ENCODE results near the gene HM13. TPM values are rescaled to one million over a fixed set of nuclear protein-coding genes. Genes with fewer than 3 reads are reported as not detected.

HM13 gene
- total and polyA plus RNA-seq, 2 of the 13 experiments (the other 11 are each of a cell fraction or from before 2014, with no cell fraction given), result 118 to 243 TPM

DNA sequence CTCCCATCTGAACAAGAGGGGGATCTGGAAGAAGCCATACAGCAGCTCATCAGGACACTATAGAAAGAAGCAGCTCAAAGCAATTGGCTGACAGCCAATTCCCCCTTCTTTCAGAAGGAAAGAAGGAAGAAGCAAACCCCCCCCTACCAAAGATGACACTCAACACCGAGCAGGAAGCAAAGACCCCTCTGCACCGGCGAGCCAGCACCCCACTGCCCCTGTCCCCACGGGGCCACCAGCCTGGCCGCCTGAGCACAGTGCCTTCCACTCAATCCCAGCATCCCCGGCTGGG lies 38.0 kb upstream of the HM13 start:
- no peak overlapping the region for H3K9ac ChIP-seq (ENCODE audit: insufficient read depth, low read depth, low read length)
- WGBS (ENCODE audit: low lambda C conversion rate), result 32% methylated on average over 6 of the region's 6 CpGs
- FAIRE-seq (no peak), DNase-seq (ENCODE audit: low spot score) (no peak), ATAC-seq (no peak)
- no peaks in the 10 kb centered on the region for H3K36me3 ChIP-seq (replicated peaks in 1 of 2; ENCODE audit: control insufficient read depth in 1 of 2, insufficient read depth in 2 of 2, low read length in 2 of 2)
- H2AFZ ChIP-seq (ENCODE audit: low read length), result no peak overlapping the region
- CTCF ChIA-PET (ENCODE audit: low intra/inter-chr PET ratio, low total read pairs), result no interaction called here
- no peak overlapping the region for H3K27ac ChIP-seq (ENCODE audit: extremely low read length, insufficient read depth, low read length)
- H3K79me2 ChIP-seq (ENCODE audit: insufficient read depth, low read length), result no peaks in the 10 kb centered on the region
- POLR2A ChIA-PET, result no interaction called here
- no peaks in the 10 kb centered on the region for H3K4me1 ChIP-seq (ENCODE audit: insufficient read depth, low read length)
- no peaks in the 10 kb centered on the region for H4K20me1 ChIP-seq (ENCODE audit: insufficient read depth, low read length)
- BruUV-seq (replicated peaks), result no TSS peak
- no peaks in the 10 kb centered on the region for H3K9me3 ChIP-seq (ENCODE audit: low read length)
- no peak overlapping the region for H3K4me2 ChIP-seq (ENCODE audit: low read depth, low read length)
- in situ Hi-C loops (cut with HindIII; ENCODE audit: extremely low pct_ligation_motif_present, low pct_unique_long_range_greater_than_20kb), result loop anchor here (10.0 kb wide), 1 partner anchor 59 kb away; no protein-coding TSS in a partner anchor
- TF ChIP-seq, protein P1, sequence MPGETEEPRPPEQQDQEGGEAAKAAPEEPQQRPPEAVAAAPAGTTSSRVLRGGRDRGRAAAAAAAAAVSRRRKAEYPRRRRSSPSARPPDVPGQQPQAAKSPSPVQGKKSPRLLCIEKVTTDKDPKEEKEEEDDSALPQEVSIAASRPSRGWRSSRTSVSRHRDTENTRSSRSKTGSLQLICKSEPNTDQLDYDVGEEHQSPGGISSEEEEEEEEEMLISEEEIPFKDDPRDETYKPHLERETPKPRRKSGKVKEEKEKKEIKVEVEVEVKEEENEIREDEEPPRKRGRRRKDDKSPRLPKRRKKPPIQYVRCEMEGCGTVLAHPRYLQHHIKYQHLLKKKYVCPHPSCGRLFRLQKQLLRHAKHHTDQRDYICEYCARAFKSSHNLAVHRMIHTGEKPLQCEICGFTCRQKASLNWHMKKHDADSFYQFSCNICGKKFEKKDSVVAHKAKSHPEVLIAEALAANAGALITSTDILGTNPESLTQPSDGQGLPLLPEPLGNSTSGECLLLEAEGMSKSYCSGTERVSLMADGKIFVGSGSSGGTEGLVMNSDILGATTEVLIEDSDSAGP (CRISPR knock-in tag; IDR thresholded peaks at IDR 0.05; ENCODE audit: borderline replicate concordance), result no peak
- TF ChIP-seq ISL2 (CRISPR knock-in tag; IDR thresholded peaks at IDR 0.05), result no peak
- no peak for TF ChIP-seq MXI1 (IDR thresholded peaks at IDR 0.05; ENCODE audit: borderline replicate concordance, low read depth, low read length)
- no peak for TF ChIP-seq ZNF253 (CRISPR knock-in tag; IDR thresholded peaks at IDR 0.05; ENCODE audit: borderline replicate concordance)
- no peak for TF ChIP-seq GZF1 (CRISPR knock-in tag; IDR thresholded peaks at IDR 0.05)
- TF ChIP-seq, protein P2, sequence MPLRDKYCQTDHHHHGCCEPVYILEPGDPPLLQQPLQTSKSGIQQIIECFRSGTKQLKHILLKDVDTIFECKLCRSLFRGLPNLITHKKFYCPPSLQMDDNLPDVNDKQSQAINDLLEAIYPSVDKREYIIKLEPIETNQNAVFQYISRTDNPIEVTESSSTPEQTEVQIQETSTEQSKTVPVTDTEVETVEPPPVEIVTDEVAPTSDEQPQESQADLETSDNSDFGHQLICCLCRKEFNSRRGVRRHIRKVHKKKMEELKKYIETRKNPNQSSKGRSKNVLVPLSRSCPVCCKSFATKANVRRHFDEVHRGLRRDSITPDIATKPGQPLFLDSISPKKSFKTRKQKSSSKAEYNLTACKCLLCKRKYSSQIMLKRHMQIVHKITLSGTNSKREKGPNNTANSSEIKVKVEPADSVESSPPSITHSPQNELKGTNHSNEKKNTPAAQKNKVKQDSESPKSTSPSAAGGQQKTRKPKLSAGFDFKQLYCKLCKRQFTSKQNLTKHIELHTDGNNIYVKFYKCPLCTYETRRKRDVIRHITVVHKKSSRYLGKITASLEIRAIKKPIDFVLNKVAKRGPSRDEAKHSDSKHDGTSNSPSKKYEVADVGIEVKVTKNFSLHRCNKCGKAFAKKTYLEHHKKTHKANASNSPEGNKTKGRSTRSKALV (CRISPR knock-in tag; IDR thresholded peaks at IDR 0.05), result no peak
- no peak for TF ChIP-seq ZNF263 (CRISPR knock-in tag; IDR thresholded peaks at IDR 0.05)
- no peak for TF ChIP-seq DR1 (CRISPR knock-in tag; IDR thresholded peaks at IDR 0.05)
- no peak for TF ChIP-seq GTF3A (CRISPR knock-in tag; conservative IDR thresholded peaks at IDR 0.05)
- no peak for TF ChIP-seq ZNF292 (CRISPR knock-in tag; IDR thresholded peaks at IDR 0.05; ENCODE audit: borderline replicate concordance, low read depth)
- peaks cover 7 to 58% of the 10 kb centered on the region in 2 experiments; a peak in 3 of 5 replicates for H3K27me3 ChIP-seq (ENCODE audit: control insufficient read depth in 1 of 2, insufficient read depth in 2 of 2, low read length in 2 of 2)
- H3K4me3 ChIP-seq (replicated peaks in 1 of 3; ENCODE audit: insufficient read depth in 1 of 3, low read depth in 2 of 3, low read length in 3 of 3), result no peak overlapping the region
- intact Hi-C loops (cut with micrococcal nuclease; ENCODE audit: unreplicated experiment), result no loop called here

All from HepG2 (cell line).